Fibroblast of skin of back (primary cell): ENCODE results near the gene EYS. TPM values are rescaled to one million over a fixed set of nuclear protein-coding genes. Genes with fewer than 3 reads are reported as not detected.

Experiments used
- DNase-seq: peaks from one replicate; pipeline ENCODE4 v3.0.0-alpha.2; 2013
- polyA plus RNA-seq, 2 experiments: library from polyadenylated mRNA; unstranded; fragments of 120-200 nt; gene quantifications; one replicate each; pipeline ENCODE4 v1.2.1, GENCODE V29; 2013; ENCODE audit not compliant: insufficient read length in 2 of 2

The EYS gene
- 0.10 TPM for polyA plus RNA-seq (2013, experiment 1 of 2; ENCODE audit: insufficient read length)
- 0.04 TPM for polyA plus RNA-seq (2013, experiment 2 of 2; ENCODE audit: insufficient read length)

- DNase-seq, result no peak
Observed at GRCh38 chr6:65707126-65707826, at the start of gene EYS. Gene EYS, minus strand, starts transcription at chr6:65707226. Its CDS starts 211,816 bp downstream, at chr6:65495410.

GRCh38 chr6:65746302-65746701 lies 39.3 kb upstream of the EYS start:
- no peak for DNase-seq

GRCh38 chr6:65745614-65746013 lies 38.6 kb upstream of the EYS start:
- DNase-seq, result no peak

DNA sequence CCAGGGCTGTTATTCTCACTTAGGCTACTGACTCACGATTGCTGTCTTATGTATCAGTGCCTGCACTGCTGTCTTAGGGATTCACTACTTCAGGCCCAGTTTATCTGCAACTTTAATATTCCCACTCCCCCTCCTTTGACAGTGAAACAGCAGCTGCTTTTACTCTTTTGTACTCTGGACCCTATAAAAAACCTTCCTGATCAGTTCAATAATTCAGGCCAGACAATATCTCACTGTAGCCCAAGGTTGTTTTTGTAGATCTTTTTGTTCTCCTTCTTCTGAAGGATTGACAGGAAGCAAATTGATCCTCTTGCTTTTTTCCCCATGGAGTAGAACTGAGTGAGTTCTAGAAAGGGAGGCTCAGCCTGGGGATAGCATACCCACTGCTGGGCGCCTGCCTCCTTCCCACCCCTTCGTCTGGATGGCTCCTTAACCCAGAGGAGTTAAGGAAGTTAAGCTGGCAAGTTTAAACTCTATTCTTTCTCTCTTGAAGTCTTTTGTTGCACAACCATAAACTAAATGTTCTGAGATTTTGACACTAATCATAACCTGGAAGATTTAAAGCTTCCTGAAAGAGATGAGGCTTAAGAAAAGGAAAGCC lies 22.0 kb upstream of the EYS start:
- no peak for DNase-seq

DNA sequence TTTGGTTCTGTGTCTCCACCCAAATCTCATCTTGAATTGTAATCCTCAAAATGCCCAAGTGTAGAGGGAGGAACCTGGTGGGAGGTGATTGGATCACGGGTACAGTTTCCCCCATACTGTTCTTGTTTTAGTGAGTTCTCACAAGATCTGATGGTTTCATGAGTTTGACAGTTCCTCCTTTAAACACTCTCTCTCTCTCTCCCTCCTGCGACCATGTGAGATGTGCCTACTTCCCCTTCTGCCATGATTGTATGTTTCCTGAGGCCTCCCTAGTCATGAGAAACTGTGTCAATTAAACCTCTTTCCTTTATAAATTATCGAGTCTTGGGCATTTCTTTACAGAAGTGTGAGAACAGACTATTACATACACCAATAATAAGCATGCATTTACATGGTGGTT lies 12.1 kb upstream of the EYS start:
- DNase-seq, result no peak

DNA sequence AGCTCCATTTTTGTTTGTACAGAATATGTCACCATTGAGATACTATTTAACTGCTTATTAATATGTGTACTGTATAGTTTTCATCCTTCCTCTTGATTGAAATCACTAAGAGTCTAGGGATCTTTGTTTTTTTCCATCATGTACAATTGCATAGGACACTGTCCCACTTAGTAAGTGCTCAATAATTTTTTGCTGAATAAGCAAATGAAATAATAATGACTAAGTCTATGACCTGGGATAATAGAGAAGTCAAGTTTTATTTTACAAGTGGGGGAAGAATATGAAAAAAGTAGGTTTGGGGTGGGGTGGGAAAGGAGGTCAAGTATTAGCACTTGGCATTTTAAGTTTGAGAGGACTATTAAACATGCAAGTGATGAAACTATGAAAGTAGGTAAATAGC lies 4.5 kb upstream of the EYS start:
- no peak for DNase-seq

- no peak for DNase-seq
Observed at GRCh38 chr6:65709099-65709830, 2.2 kb upstream of the EYS start.

GRCh38 chr6:65708162-65708561 lies 1.1 kb upstream of the EYS start:
- no peak for DNase-seq

DNA sequence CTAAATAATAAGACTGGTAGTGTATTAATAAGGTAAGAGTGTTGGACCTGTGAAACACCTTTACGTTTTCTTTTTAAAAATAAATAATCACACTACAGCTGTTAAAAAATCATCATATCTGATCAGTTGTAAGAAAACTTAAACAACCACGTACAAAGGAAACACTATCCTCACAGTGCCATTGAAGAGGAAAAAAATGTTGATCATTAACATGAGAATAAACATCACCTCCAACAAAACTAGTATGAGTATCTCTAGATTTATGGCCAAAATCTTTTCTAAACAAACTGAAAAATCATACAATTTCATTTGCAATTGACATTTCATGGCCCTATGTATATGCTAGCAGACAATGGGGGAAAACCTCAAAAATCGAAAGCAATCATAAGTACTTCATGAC lies 590 bp downstream of the EYS start:
- no peak for DNase-seq

GRCh38 chr6:65701325-65701724 lies 5.7 kb downstream of the EYS start:
- no peak for DNase-seq

DNA sequence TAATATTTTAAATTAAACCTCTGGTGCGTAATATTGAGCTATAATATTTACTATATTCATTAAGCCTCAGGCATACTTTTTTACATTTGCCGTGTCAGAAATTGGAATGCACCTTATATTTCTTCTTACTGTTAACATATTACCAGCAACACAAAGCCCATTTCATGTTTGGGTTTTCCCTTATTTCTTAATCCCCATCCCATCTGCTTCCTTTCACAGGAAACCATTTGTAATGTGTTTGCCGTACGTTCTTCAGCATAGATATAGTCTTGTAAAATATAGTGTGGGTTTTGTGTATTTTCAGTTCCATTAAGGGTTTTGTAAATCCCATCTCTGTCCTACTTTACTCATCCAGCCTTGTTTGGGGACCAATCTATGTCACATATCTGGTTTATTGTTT lies 6.5 kb downstream of the EYS start:
- no peak for DNase-seq

- DNase-seq, result no peak
Observed at GRCh38 chr6:65692109-65692508, 14.9 kb downstream of the EYS start.

DNA sequence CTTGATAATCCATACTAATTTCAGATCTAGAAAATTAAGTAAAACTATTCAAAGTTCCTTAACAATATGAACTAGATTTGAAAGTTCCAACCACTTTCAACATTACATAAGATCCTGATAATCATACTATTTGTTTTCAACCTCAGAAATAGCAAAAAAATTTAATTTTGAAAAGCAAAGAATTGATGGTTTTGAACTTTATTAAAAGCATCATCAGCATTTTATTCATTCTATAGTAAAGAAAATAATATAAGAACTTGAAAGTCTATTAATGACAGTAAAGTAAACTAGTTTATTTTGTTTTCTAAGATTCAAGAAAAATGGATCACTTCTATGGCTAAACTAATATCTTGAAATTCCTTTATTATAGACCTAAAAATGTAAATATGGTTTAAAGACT lies 26.8 kb downstream of the EYS start:
- no peak for DNase-seq

DNA sequence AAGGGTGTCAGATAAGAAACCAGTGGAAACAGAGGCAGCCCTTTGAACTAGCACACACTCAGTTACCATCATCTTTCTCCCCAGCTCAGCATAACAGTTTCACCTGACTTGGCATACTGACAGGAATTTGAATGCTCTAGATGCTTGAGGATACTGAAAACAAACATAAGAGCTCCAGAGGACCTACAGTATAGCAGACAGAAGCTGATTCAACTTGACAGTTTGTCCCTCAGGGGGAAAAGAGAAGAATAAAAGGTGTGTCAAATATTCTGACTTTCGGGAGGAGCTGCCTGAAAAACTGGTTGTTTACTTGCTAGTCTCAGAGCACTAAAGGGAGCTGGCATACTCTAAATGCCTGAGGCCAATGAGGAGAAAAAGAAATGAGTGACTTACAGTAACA lies 35.1 kb downstream of the EYS start:
- DNase-seq, result no peak

DNA sequence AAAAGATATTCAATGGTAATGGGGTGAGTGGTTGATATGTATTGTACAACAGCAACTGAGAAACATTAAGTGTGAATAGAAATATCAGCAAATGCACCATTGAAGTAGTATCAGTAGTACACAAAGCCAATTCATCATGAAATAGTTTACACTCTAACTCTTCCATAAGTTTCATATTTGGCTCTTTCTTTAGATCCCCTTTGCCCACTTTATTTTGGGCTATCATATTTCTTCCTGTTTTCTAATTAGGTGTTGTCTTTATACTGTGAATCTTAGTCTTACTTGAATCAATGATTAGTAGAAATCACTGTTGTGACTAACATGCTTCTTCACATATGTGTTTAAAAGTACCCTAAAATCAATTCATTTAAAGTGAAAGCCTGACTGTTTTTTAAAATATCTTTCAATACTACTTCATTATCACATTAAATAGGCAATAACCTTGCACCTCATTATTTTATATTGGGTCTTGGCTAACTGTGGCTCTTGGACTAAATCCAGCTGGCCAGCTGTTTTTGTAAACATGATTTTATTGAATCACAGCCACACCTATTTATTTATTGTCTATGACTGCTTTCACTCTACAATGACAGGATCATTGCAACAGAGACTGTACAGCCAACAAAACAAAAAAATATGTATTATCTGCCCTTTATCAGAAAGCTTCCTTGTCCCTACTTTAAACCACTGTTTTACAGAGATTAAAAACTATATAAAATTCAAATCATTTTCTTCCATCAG lies 38.9 kb downstream of the EYS start:
- DNase-seq, result no peak

- no peak for DNase-seq
Observed at GRCh38 chr6:65650086-65650485, 56.9 kb downstream of the EYS start.

GRCh38 chr6:65649392-65649791 lies 57.6 kb downstream of the EYS start:
- no peak for DNase-seq

- DNase-seq, result no peak
Observed at GRCh38 chr6:65646544-65646943, 60.5 kb downstream of the EYS start.

GRCh38 chr6:65642776-65643175 lies 64.2 kb downstream of the EYS start:
- no peak for DNase-seq

GRCh38 chr6:65638047-65638831 lies 68.8 kb downstream of the EYS start:
- no peak for DNase-seq

GRCh38 chr6:65637289-65638046 lies 69.6 kb downstream of the EYS start:
- no peak for DNase-seq
